K562 (cell line): ENCODE data around the gene CDK9. TPM values are rescaled to one million over a fixed set of nuclear protein-coding genes. Genes with fewer than 3 reads are reported as not detected.

Experiments used
- ATAC-seq: fragments of 200-7000 bp; cut with Tn5 transposase; 3 replicates; pipeline ENCODE4 v1.9.1; 2020; ENCODE audit warnings: moderate library complexity
- BruUV-seq: library from RNA; stranded (reverse); fragments of 400-500 nt; replicated peaks from 2 replicates; lab custom pipeline; 2021; lab: Mats Ljungman, UMichigan
- CTCF ChIA-PET: fragments of 300-600 bp; formaldehyde crosslinking; extraction: SDS; loops from one replicate; lab custom pipeline; 2021; ENCODE audit warnings: low intra/inter-chr PET ratio; lab: Yijun Ruan, JAX
- POLR2A ChIA-PET: fragments of 300-600, 350-650 bp; sonication (Branson Sonifier 250); formaldehyde crosslinking; extraction: SDS; loops from one replicate; lab custom pipeline; 2021; ENCODE audit warnings: antibody characterized with exemption, inconsistent platforms; lab: Yijun Ruan, JAX
- DNase-seq, 4 experiments: peaks; one replicate each; pipeline versions ENCODE4 v3.0.0 to v3.0.0-alpha.2; 2011 to 2018; ENCODE audit warnings: low spot score in 3 of 4, mixed read lengths in 3 of 4; ENCODE audit errors: extremely low read depth in 1 of 4
- FAIRE-seq: peaks from 2 replicates; lab custom pipeline; 2011; peaks lifted over from hg19 to GRCh38; lab: Jason Lieb, UNC
- H2AFZ ChIP-seq: 2 replicates; pipeline ENCODE4 v1.6.0; 2011; ENCODE audit warnings: low read depth, low read length, control low read depth, inconsistent platforms
- H3K27ac ChIP-seq: fragments of 200-600 bp; 3 replicates; pipeline ENCODE4 v1.8.0; 2011; ENCODE audit warnings: low read depth, mild to moderate bottlenecking, control low read depth, inconsistent platforms, low read length, moderate library complexity, mixed read lengths; ENCODE audit errors: extremely low read depth
- H3K27me3 ChIP-seq, 2 experiments: fragments of 300-600 bp in 1 of 2; 2 replicates in 1 of 2; 3 replicates in 1 of 2; pipeline versions ENCODE4 v1.6.0 to v1.8.0; 2011; ENCODE audit warnings: inconsistent platforms in 2 of 2, low read length in 2 of 2, mild to moderate bottlenecking in 1 of 2, mixed read lengths in 1 of 2, moderate library complexity in 1 of 2; ENCODE audit not compliant: control insufficient read depth in 2 of 2, insufficient read depth in 2 of 2
- H3K36me3 ChIP-seq: fragments of 300-600 bp; 3 replicates; pipeline ENCODE4 v1.8.0; 2011; ENCODE audit warnings: mild to moderate bottlenecking, low read length, inconsistent platforms; ENCODE audit not compliant: control insufficient read depth, insufficient read depth
- H3K4me1 ChIP-seq, 2 experiments: fragments of 200-600 bp in 1 of 2; replicated peaks in 1 of 2; 2 replicates in 1 of 2; 3 replicates in 1 of 2; pipeline versions ENCODE4 v1.5.1 to v1.8.0; 2011; ENCODE audit warnings: inconsistent platforms in 2 of 2, low read length in 2 of 2, mild to moderate bottlenecking in 1 of 2, mixed read lengths in 1 of 2, moderate library complexity in 1 of 2; ENCODE audit not compliant: control insufficient read depth in 2 of 2, insufficient read depth in 2 of 2
- H3K4me2 ChIP-seq: 2 replicates; pipeline ENCODE4 v1.6.1; 2011; ENCODE audit warnings: low read length, control low read depth, inconsistent platforms, mixed read lengths; ENCODE audit not compliant: insufficient read depth
- H3K4me3 ChIP-seq: fragments of 200-600 bp; sonication (generic), shearing (Covaris generic); 2 replicates; pipeline ENCODE4 v1.5.1; 2016; ENCODE audit warnings: control low read depth, inconsistent platforms
- H3K79me2 ChIP-seq: fragments of 200-600 bp; 3 replicates; pipeline ENCODE4 v1.8.0; 2011; ENCODE audit warnings: low read length, inconsistent platforms; ENCODE audit not compliant: control insufficient read depth, insufficient read depth
- H3K9ac ChIP-seq, 2 experiments: 2 replicates each; pipeline versions ENCODE4 v1.6.0 to v1.6.1; 2011; ENCODE audit warnings: low read depth in 2 of 2, low read length in 2 of 2, control low read depth in 1 of 2, inconsistent platforms in 1 of 2, mild to moderate bottlenecking in 1 of 2, mixed read lengths in 1 of 2; ENCODE audit not compliant: insufficient read depth in 1 of 2
- H3K9me1 ChIP-seq: one replicate; pipeline ENCODE4 v1.6.0; 2011; ENCODE audit warnings: inconsistent platforms, mild to moderate bottlenecking, low read length, moderate library complexity; ENCODE audit not compliant: control insufficient read depth, insufficient read depth
- H3K9me3 ChIP-seq: replicated peaks from 2 replicates; pipeline ENCODE4 v1.5.1; 2011; ENCODE audit warnings: low read depth, low read length, inconsistent platforms; ENCODE audit not compliant: control insufficient read depth, insufficient read depth
- H4K20me1 ChIP-seq: replicated peaks from 2 replicates; pipeline ENCODE4 v1.6.1; 2011; ENCODE audit warnings: low read length, inconsistent platforms, mixed read lengths; ENCODE audit not compliant: control insufficient read depth, insufficient read depth
- HMG20A ChIP-seq: fragments of 450-650 bp; formaldehyde crosslinking; conservative IDR thresholded peaks from 2 replicates; pipeline ENCODE4 v1.4.0; 2020; ENCODE audit warnings: mild to moderate bottlenecking, mixed read lengths
- KLF16 ChIP-seq: IDR thresholded peaks from 2 replicates; pipeline ENCODE4 v1.6.1; 2016; ENCODE audit warnings: antibody characterized with exemption
- MCM5 ChIP-seq: fragments of 450-650 bp; IDR thresholded peaks from 2 replicates; pipeline ENCODE4 v1.6.1; 2016; ENCODE audit warnings: low read depth
- REST ChIP-seq, 2 experiments: fragments of 450-650 bp; formaldehyde crosslinking in 1 of 2; IDR thresholded peaks; 2 replicates each; pipeline versions ENCODE4 v1.4.0 to v1.6.1; 2014 to 2020; ENCODE audit warnings: mild to moderate bottlenecking in 2 of 2, borderline replicate concordance in 1 of 2, low read depth in 1 of 2
- RFX1 ChIP-seq: fragments of 450-650 bp; IDR thresholded peaks from 2 replicates; pipeline ENCODE4 v1.6.1; 2016; ENCODE audit warnings: mild to moderate bottlenecking, moderate library complexity
- SNRNP70 ChIP-seq: fragments of 200-400 bp; formaldehyde crosslinking; optimal IDR thresholded peaks from 2 replicates; pipeline ENCODE3; 2017; ENCODE audit warnings: low read depth, low read length
- WGBS: fragments of 100-300 bp; shearing (Covaris generic); methylation state at CpG from one replicate; pipeline ENCODE4 v1.1.6; 2016; ENCODE audit warnings: low coverage, mixed read lengths; ENCODE audit not compliant: insufficient coverage; ENCODE audit errors: missing lambda C conversion rate; 5-methylcytosine and 5-hydroxymethylcytosine counted together
- in situ Hi-C: fragments of 300-500 bp; cut with MboI; formaldehyde crosslinking; loops from 4 replicates; pipeline ENCODE4 v1.15.0; 2018; ENCODE audit warnings: inconsistent platforms, mixed read lengths
- intact Hi-C: fragments of 100-400 bp; cut with micrococcal nuclease; formaldehyde crosslinking; loops from 2 replicates; pipeline ENCODE4 v1.14.2; 2022
- polyA plus RNA-seq, 8 experiments: library from polyadenylated mRNA; depleted of rRNA in 4 of 8; stranded (reverse) in 5 of 8; unstranded in 3 of 8; fragments of >200 nt; fragmentation: Nextera tagmentation in 2 of 8; fragmentation: Illumina TruSeq in 1 of 8; extraction: Ambion mirVana in 2 of 8; extraction: Trizol in 1 of 8; gene quantifications; 2 replicates each; pipeline versions ENCODE4 v1.2.1 to v1.2.3, GENCODE V29; 2011 to 2014; ENCODE audit warnings: inconsistent platforms in 1 of 8, missing spikeins in 1 of 8
- total RNA-seq, 7 experiments: library from RNA; depleted of rRNA in 6 of 7; stranded (reverse); fragments of >200 nt in 6 of 7; fragmentation: Illumina TruSeq in 2 of 7; extraction: Trizol in 2 of 7; gene quantifications; 2 replicates each; pipeline versions ENCODE4 v1.2.1 to v1.2.3, GENCODE V29; 2011 to 2021; ENCODE audit warnings: low replicate concordance in 1 of 7
- TF ChIP-seq, protein P1 (sequence below): IDR thresholded peaks from 2 replicates; pipeline ENCODE4 v1.6.1; 2012; ENCODE audit warnings: low read depth, low read length, improper control_type of control experiment, borderline replicate concordance
- TF ChIP-seq, protein P2 (sequence below): fragments of 250-450 bp; sonication (Bioruptor Pico); IDR thresholded peaks from 2 replicates; pipeline ENCODE4 v1.9.0; 2021; ENCODE audit warnings: mild to moderate bottlenecking
- TF ChIP-seq, protein P3 (sequence below): fragments of 250-450 bp; sonication (Bioruptor Pico); IDR thresholded peaks from 2 replicates; pipeline ENCODE4 v1.4.0; 2020; ENCODE audit warnings: mild to moderate bottlenecking

The CDK9 gene
- total and polyA plus RNA-seq, 9 of the 15 experiments (the other 6 are each of a cell fraction or from before 2014, with no cell fraction given) = 4.2 to 78.6 (median 33.0) TPM

- Histone ChIP-seq H3K9me1 (no peaks in the 10 kb centered on the region), H4K20me1 (no peaks in the 10 kb centered on the region), H2AFZ (peak overlapping the region; percentile 97), H3K9ac (peak overlapping the region; percentile 90 to 92), H3K36me3 (no peaks in the 10 kb centered on the region), H3K27ac (peak overlapping the region; percentile 86), H3K4me2 (peak overlapping the region; percentile 80), H3K4me1 (peaks cover 29 to 40% of the 10 kb centered on the region in 2 experiments), H3K27me3 (no peaks in the 10 kb centered on the region), H3K9me3 (no peaks in the 10 kb centered on the region), H3K4me3 (peak overlapping the region; percentile 32), H3K79me2 (no peaks in the 10 kb centered on the region)
- 2% methylated on average over 31 of the region's 34 CpGs for WGBS
- intact Hi-C loops (loop anchor here (1.0 kb wide), 1 partner anchor 34 kb away; no protein-coding TSS in a partner anchor), in situ Hi-C loops (no loop called here)
- ChIA-PET CTCF (no interaction called here), POLR2A (interaction anchor here (0.6 to 2.2 kb wide), 10 partner anchors 9 to 694 kb away, joined by 3 to 7 read pairs (median 4); partner anchors contain the start of gene FPGS)
- ATAC-seq = peak; percentile 94
- BruUV-seq = no TSS peak
- peak; percentile 94 to 96 (median 95) for DNase-seq
- peak; percentile 91 for FAIRE-seq
- TF ChIP-seq, protein P1, sequence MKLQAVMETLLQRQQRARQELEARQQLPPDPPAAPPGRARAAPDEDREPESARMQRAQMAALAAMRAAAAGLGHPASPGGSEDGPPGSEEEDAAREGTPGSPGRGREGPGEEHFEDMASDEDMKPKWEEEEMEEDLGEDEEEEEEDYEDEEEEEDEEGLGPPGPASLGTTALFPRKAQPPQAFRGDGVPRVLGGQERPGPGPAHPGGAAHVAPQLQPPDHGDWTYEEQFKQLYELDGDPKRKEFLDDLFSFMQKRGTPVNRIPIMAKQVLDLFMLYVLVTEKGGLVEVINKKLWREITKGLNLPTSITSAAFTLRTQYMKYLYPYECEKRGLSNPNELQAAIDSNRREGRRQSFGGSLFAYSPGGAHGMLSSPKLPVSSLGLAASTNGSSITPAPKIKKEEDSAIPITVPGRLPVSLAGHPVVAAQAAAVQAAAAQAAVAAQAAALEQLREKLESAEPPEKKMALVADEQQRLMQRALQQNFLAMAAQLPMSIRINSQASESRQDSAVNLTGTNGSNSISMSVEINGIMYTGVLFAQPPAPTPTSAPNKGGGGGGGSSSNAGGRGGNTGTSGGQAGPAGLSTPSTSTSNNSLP = no peak
- TF ChIP-seq SNRNP70 (no peak), HMG20A (CRISPR knock-in tag) (no peak), REST (IDR thresholded peaks at IDR 0.05; ENCODE audit: borderline replicate concordance) (peak; percentile 43; the same call in 1 of the 2 replicates), REST (CRISPR knock-in tag; IDR thresholded peaks at IDR 0.05; ENCODE audit: low read depth) (peak; percentile 50; the same call in 1 of the 2 replicates), KLF16 (no peak), MCM5 (no peak), RFX1 (no peak)
- TF ChIP-seq, protein P2, sequence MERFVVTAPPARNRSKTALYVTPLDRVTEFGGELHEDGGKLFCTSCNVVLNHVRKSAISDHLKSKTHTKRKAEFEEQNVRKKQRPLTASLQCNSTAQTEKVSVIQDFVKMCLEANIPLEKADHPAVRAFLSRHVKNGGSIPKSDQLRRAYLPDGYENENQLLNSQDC (CRISPR knock-in tag) = no peak
- TF ChIP-seq, protein P3, sequence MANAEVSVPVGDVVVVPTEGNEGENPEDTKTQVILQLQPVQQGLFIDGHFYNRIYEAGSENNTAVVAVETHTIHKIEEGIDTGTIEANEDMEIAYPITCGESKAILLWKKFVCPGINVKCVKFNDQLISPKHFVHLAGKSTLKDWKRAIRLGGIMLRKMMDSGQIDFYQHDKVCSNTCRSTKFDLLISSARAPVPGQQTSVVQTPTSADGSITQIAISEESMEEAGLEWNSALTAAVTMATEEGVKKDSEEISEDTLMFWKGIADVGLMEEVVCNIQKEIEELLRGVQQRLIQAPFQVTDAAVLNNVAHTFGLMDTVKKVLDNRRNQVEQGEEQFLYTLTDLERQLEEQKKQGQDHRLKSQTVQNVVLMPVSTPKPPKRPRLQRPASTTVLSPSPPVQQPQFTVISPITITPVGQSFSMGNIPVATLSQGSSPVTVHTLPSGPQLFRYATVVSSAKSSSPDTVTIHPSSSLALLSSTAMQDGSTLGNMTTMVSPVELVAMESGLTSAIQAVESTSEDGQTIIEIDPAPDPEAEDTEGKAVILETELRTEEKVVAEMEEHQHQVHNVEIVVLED (CRISPR knock-in tag) = no peak; the same call in 1 of the 2 replicates
Measured at GRCh38 chr9:127828262-127829031, 42.6 kb downstream of the CDK9 start.
